Immature natural killer cell (primary cell): ENCODE data around the gene SLC19A1. TPM values are rescaled to one million over a fixed set of nuclear protein-coding genes. Genes with fewer than 3 reads are reported as not detected.
A peak's percentile ranks its signal among the peaks of the same experiment; 100 is the strongest.

Experiments used
- DNase-seq, 3 donors: peaks; one replicate each; pipeline ENCODE4 v3.0.0; 2022; ENCODE audit warnings: mixed read lengths in 1 of 3
- H3K27ac Mint-ChIP-seq, 6 donors: one replicate each; pipeline ENCODE4 v1.8.0; 2020; ENCODE audit warnings: mixed read lengths in 6 of 6, mild to moderate bottlenecking in 5 of 6, inconsistent platforms in 4 of 6, moderate library complexity in 3 of 6
- H3K27me3 Mint-ChIP-seq, 3 donors: one replicate each; pipeline ENCODE4 v1.8.0; 2020 to 2021; ENCODE audit warnings: low read depth in 3 of 3, mild to moderate bottlenecking in 3 of 3, mixed read lengths in 3 of 3, moderate library complexity in 3 of 3, inconsistent platforms in 1 of 3
- H3K36me3 Mint-ChIP-seq, 3 donors: one replicate each; pipeline ENCODE4 v1.8.0; 2020; ENCODE audit warnings: mixed read lengths in 3 of 3, inconsistent platforms in 2 of 3, mild to moderate bottlenecking in 2 of 3
- H3K4me1 Mint-ChIP-seq, 2 donors: one replicate each; pipeline ENCODE4 v1.8.0; 2020; ENCODE audit warnings: inconsistent platforms in 2 of 2, mild to moderate bottlenecking in 2 of 2, mixed read lengths in 2 of 2, moderate library complexity in 1 of 2
- H3K4me3 Mint-ChIP-seq, 5 donors: one replicate each; pipeline ENCODE4 v1.8.0; 2020; ENCODE audit warnings: mild to moderate bottlenecking in 5 of 5, mixed read lengths in 5 of 5, inconsistent platforms in 3 of 5, moderate library complexity in 3 of 5
- H3K9me3 Mint-ChIP-seq, 6 donors: one replicate each; pipeline ENCODE4 v1.8.0; 2020; ENCODE audit warnings: mild to moderate bottlenecking in 6 of 6, mixed read lengths in 6 of 6, inconsistent platforms in 4 of 6, moderate library complexity in 3 of 6
- polyA plus RNA-seq, 3 donors: library from polyadenylated mRNA; unstranded; fragments of 300-500 nt; fragmentation: Illumina TruSeq; gene quantifications; one replicate each; pipeline ENCODE4 v1.2.3, GENCODE V29; 2021

SLC19A1 gene
- polyA plus RNA-seq, 3 donors from 2014 or later = 0.84 to 7.1 (median 1.7) TPM

GRCh38 chr21:45454926-45455673 lies 87.1 kb downstream of the SLC19A1 start:
- no peak overlapping the region for H3K4me3 Mint-ChIP-seq
- H3K9me3 Mint-ChIP-seq = no peaks in the 10 kb centered on the region
- no peak overlapping the region for H3K27ac Mint-ChIP-seq
- H3K36me3 Mint-ChIP-seq = no peaks in the 10 kb centered on the region
- H3K27me3 Mint-ChIP-seq = peaks cover 0 to 3% (median 3%) of the 10 kb centered on the region in 3 donors
- peaks cover 0 to 2% of the 10 kb centered on the region in 2 donors for H3K4me1 Mint-ChIP-seq
- no peak for DNase-seq

GRCh38 chr21:45454060-45454925 lies 87.9 kb downstream of the SLC19A1 start:
- Mint-ChIP-seq H3K4me1 (peaks cover 0 to 2% of the 10 kb centered on the region in 2 donors), H3K27me3 (peaks cover 0 to 3% (median 0%) of the 10 kb centered on the region in 3 donors), H3K36me3 (no peaks in the 10 kb centered on the region), H3K27ac (no peak overlapping the region), H3K4me3 (no peak overlapping the region), H3K9me3 (no peaks in the 10 kb centered on the region)
- no peak for DNase-seq

- Mint-ChIP-seq H3K27me3 (peaks cover 0 to 6% (median 0%) of the 10 kb centered on the region in 3 donors), H3K36me3 (no peaks in the 10 kb centered on the region), H3K4me3 (no peak overlapping the region), H3K4me1 (peaks cover 0 to 2% of the 10 kb centered on the region in 2 donors), H3K9me3 (no peaks in the 10 kb centered on the region), H3K27ac (peak overlapping the region in 1 of 6 donors; percentile 30)
- no peak for DNase-seq
Observed at GRCh38 chr21:45453308-45453950, 88.8 kb downstream of the SLC19A1 start.

- Mint-ChIP-seq H3K27me3 (peaks cover 0 to 6% (median under 1%) of the 10 kb centered on the region in 3 donors), H3K9me3 (peaks cover 0 to 2% (median 0%) of the 10 kb centered on the region in 6 donors), H3K4me1 (peaks cover 0 to 2% of the 10 kb centered on the region in 2 donors), H3K36me3 (no peaks in the 10 kb centered on the region), H3K4me3 (no peak overlapping the region), H3K27ac (peak overlapping the region in 3 of 6 donors; percentile 17 to 30 (median 30))
- DNase-seq = no peak
Observed at GRCh38 chr21:45452696-45453307, 89.4 kb downstream of the SLC19A1 start.

- H3K9me3 Mint-ChIP-seq = peaks cover 0 to 2% (median 0%) of the 10 kb centered on the region in 6 donors
- H3K4me3 Mint-ChIP-seq = no peak overlapping the region
- no peak overlapping the region for H3K27ac Mint-ChIP-seq
- no peak for DNase-seq
- H3K36me3 Mint-ChIP-seq = no peaks in the 10 kb centered on the region
- peaks cover 2 to 6% (median 3%) of the 10 kb centered on the region in 3 donors for H3K27me3 Mint-ChIP-seq
- peaks cover 0 to 2% of the 10 kb centered on the region in 2 donors for H3K4me1 Mint-ChIP-seq
Observed at GRCh38 chr21:45451771-45452182, 90.5 kb downstream of the SLC19A1 start.

- no peak overlapping the region for H3K27ac Mint-ChIP-seq
- H3K27me3 Mint-ChIP-seq = peaks cover 2 to 4% (median 3%) of the 10 kb centered on the region in 3 donors
- H3K4me1 Mint-ChIP-seq = peaks cover 0 to 2% of the 10 kb centered on the region in 2 donors
- H3K9me3 Mint-ChIP-seq = peaks cover 0 to 8% (median 0%) of the 10 kb centered on the region in 6 donors
- H3K4me3 Mint-ChIP-seq = no peak overlapping the region
- DNase-seq = no peak
- H3K36me3 Mint-ChIP-seq = no peaks in the 10 kb centered on the region
Observed at GRCh38 chr21:45451091-45451740, 91.0 kb downstream of the SLC19A1 start.

- Mint-ChIP-seq H3K4me1 (peaks cover 0 to 2% of the 10 kb centered on the region in 2 donors), H3K36me3 (no peaks in the 10 kb centered on the region), H3K9me3 (peaks cover 0 to 10% (median 0%) of the 10 kb centered on the region in 6 donors), H3K27me3 (peaks cover 2 to 5% (median 3%) of the 10 kb centered on the region in 3 donors), H3K27ac (no peak overlapping the region), H3K4me3 (no peak overlapping the region)
- DNase-seq = no peak
Observed at GRCh38 chr21:45450423-45451090, 91.7 kb downstream of the SLC19A1 start.

GRCh38 chr21:45449658-45450422 lies 92.4 kb downstream of the SLC19A1 start:
- Mint-ChIP-seq H3K27me3 (peaks cover 3 to 7% (median 4%) of the 10 kb centered on the region in 3 donors), H3K27ac (no peak overlapping the region), H3K9me3 (peaks cover 0 to 10% (median 0%) of the 10 kb centered on the region in 6 donors), H3K4me3 (no peak overlapping the region), H3K36me3 (no peaks in the 10 kb centered on the region), H3K4me1 (peaks cover 0 to 2% of the 10 kb centered on the region in 2 donors)
- no peak for DNase-seq

- peaks cover 3 to 7% (median 4%) of the 10 kb centered on the region in 3 donors for H3K27me3 Mint-ChIP-seq
- no peaks in the 10 kb centered on the region for H3K36me3 Mint-ChIP-seq
- H3K9me3 Mint-ChIP-seq = peaks cover 0 to 10% (median 0%) of the 10 kb centered on the region in 6 donors
- no peak overlapping the region for H3K4me3 Mint-ChIP-seq
- DNase-seq = no peak
- no peak overlapping the region for H3K27ac Mint-ChIP-seq
- H3K4me1 Mint-ChIP-seq = peaks cover 0 to 2% of the 10 kb centered on the region in 2 donors
Observed at GRCh38 chr21:45448810-45449657, 93.2 kb downstream of the SLC19A1 start.

GRCh38 chr21:45448283-45448809 lies 93.9 kb downstream of the SLC19A1 start:
- peaks cover 3 to 7% (median 4%) of the 10 kb centered on the region in 3 donors for H3K27me3 Mint-ChIP-seq
- H3K4me3 Mint-ChIP-seq = no peak overlapping the region
- H3K4me1 Mint-ChIP-seq = peaks cover 0 to 2% of the 10 kb centered on the region in 2 donors
- peaks cover 0 to 10% (median 0%) of the 10 kb centered on the region in 6 donors for H3K9me3 Mint-ChIP-seq
- no peak for DNase-seq
- H3K36me3 Mint-ChIP-seq = no peaks in the 10 kb centered on the region
- no peak overlapping the region for H3K27ac Mint-ChIP-seq
